B cell (primary cell): ENCODE results near the gene FTCD. TPM values are rescaled to one million over a fixed set of nuclear protein-coding genes. Genes with fewer than 3 reads are reported as not detected.

ENCODE experiments used
- ATAC-seq: fragments of 200-7000 bp; cut with Tn5 transposase; one replicate; pipeline ENCODE4 v1.10.0; 2021; ENCODE audit warnings: low read depth, mild to moderate bottlenecking, moderate number of reproducible peaks, moderate library complexity
- CTCF ChIA-PET: fragments of 350-600 bp; sonication (Branson Sonifier 250); formaldehyde crosslinking; loops from one replicate; lab custom pipeline; 2021; ENCODE audit warnings: antibody characterized with exemption, inconsistent platforms; lab: Charles Lee
- POLR2A ChIA-PET: fragments of 350-600 bp; sonication (Branson Sonifier 250); formaldehyde crosslinking; loops from one replicate; lab custom pipeline; 2021; ENCODE audit warnings: antibody characterized with exemption; lab: Charles Lee
- DNase-seq: peaks from one replicate; pipeline ENCODE4 v3.0.0; 2013
- H2AFZ ChIP-seq: 2 replicates; pipeline ENCODE4 v1.6.1; 2012; ENCODE audit warnings: mild to moderate bottlenecking, low read depth, low read length; ENCODE audit not compliant: insufficient read depth, poor library complexity, severe bottlenecking
- H3K27ac ChIP-seq, 2 donors: 1 replicate in 1 of 2; 2 replicates in 1 of 2; pipeline ENCODE4 v1.5.1; 2012 to 2013; ENCODE audit warnings: low read length in 2 of 2, mild to moderate bottlenecking in 2 of 2, moderate library complexity in 1 of 2
- H3K27me3 ChIP-seq, 4 experiments: fragments of 200-600 bp in 1 of 4; sonication (generic) in 1 of 4; replicated peaks in 1 of 4; 1 replicate in 2 of 4; 2 replicates in 2 of 4; pipeline versions ENCODE4 v1.6.1 to v1.7.0; 2013 to 2016; ENCODE audit warnings: low read length in 3 of 4, mild to moderate bottlenecking in 2 of 4, mixed read lengths in 1 of 4, moderate library complexity in 1 of 4; ENCODE audit not compliant: insufficient read depth in 4 of 4, control insufficient read depth in 3 of 4; ENCODE audit errors: control extremely low read depth in 1 of 4
- H3K36me3 ChIP-seq, 2 experiments: replicated peaks in 1 of 2; 1 replicate in 1 of 2; 2 replicates in 1 of 2; pipeline versions ENCODE4 v1.6.1 to v1.7.1; 2013; ENCODE audit warnings: low read length in 1 of 2; ENCODE audit not compliant: insufficient read depth in 2 of 2, control insufficient read depth in 1 of 2; ENCODE audit errors: control extremely low read depth in 1 of 2, extremely low read depth in 1 of 2
- H3K4me1 ChIP-seq, 2 donors: fragments of 200-600 bp in 1 of 2; sonication (generic) in 1 of 2; 1 replicate in 1 of 2; 2 replicates in 1 of 2; pipeline versions ENCODE4 v1.5.1 to v1.6.1; 2013 to 2017; ENCODE audit warnings: low read length in 2 of 2; ENCODE audit not compliant: control insufficient read depth in 2 of 2, insufficient read depth in 2 of 2
- H3K4me2 ChIP-seq: replicated peaks from 2 replicates; pipeline ENCODE3; 2012; ENCODE audit warnings: mild to moderate bottlenecking, low read depth, low read length; ENCODE audit not compliant: poor library complexity, severe bottlenecking
- H3K4me3 ChIP-seq, 5 experiments: fragments of 200-600 bp in 1 of 5; sonication (generic) in 1 of 5; 1 replicate in 3 of 5; 2 replicates in 2 of 5; pipeline versions ENCODE4 v1.5.1 to v1.7.0; 2011 to 2016; ENCODE audit warnings: low read length in 4 of 5, mild to moderate bottlenecking in 4 of 5, low read depth in 2 of 5, control low read depth in 1 of 5, moderate library complexity in 1 of 5; ENCODE audit not compliant: insufficient read depth in 1 of 5; ENCODE audit errors: control extremely low read depth in 1 of 5, extremely low read depth in 1 of 5
- H3K79me2 ChIP-seq: fragments of 200-600 bp; sonication (generic); one replicate; pipeline ENCODE4 v1.6.0; 2016; ENCODE audit warnings: low read length; ENCODE audit not compliant: control insufficient read depth, insufficient read depth
- H3K9ac ChIP-seq: fragments of 200-600 bp; sonication (generic); 2 replicates; pipeline ENCODE4 v1.6.1; 2017; ENCODE audit warnings: mild to moderate bottlenecking, low read length, moderate library complexity
- H3K9me3 ChIP-seq, 3 donors: one replicate each; pipeline versions ENCODE4 v1.6.1 to v1.7.1; 2013; ENCODE audit warnings: low read length in 2 of 3; ENCODE audit not compliant: control insufficient read depth in 2 of 3, insufficient read depth in 1 of 3; ENCODE audit errors: control extremely low read depth in 1 of 3
- H4K20me1 ChIP-seq: 2 replicates; pipeline ENCODE4 v1.6.0; 2012; ENCODE audit warnings: mild to moderate bottlenecking, low read length; ENCODE audit not compliant: insufficient read depth, control insufficient read depth, poor library complexity, severe bottlenecking
- H3K27ac Mint-ChIP-seq: one replicate; pipeline ENCODE4 v1.8.0; 2021; ENCODE audit warnings: mixed read lengths
- H3K27me3 Mint-ChIP-seq: one replicate; pipeline ENCODE4 v1.8.0; 2021; ENCODE audit warnings: mixed read lengths
- H3K4me1 Mint-ChIP-seq: one replicate; pipeline ENCODE4 v1.8.0; 2021; ENCODE audit warnings: mixed read lengths
- H3K4me3 Mint-ChIP-seq: one replicate; pipeline ENCODE4 v1.8.0; 2021; ENCODE audit warnings: mixed read lengths
- H3K9me3 Mint-ChIP-seq: one replicate; pipeline ENCODE4 v1.8.0; 2022; ENCODE audit warnings: mixed read lengths; ENCODE audit not compliant: insufficient read depth
- CTCF ChIP-seq: fragments of 200-600 bp; IDR thresholded peaks from one replicate; pipeline ENCODE4 v1.8.0; 2022; ENCODE audit warnings: antibody characterized with exemption, mild to moderate bottlenecking
- EZH2 ChIP-seq: IDR thresholded peaks from 2 replicates; pipeline ENCODE4 v1.6.1; 2012; ENCODE audit warnings: borderline replicate concordance, low read depth, mild to moderate bottlenecking, moderate library complexity, low read length; ENCODE audit not compliant: insufficient read depth, poor library complexity, severe bottlenecking
- WGBS: methylation state at CpG from one replicate; pipeline ENCODE4 v1.1.5; 2013; ENCODE audit warnings: missing lambda C conversion rate; ENCODE audit not compliant: insufficient coverage; 5-methylcytosine and 5-hydroxymethylcytosine counted together
- intact Hi-C: fragments of 100-400 bp; cut with micrococcal nuclease; formaldehyde crosslinking; loops from one replicate; pipeline ENCODE4 v1.10.0; 2022
- polyA plus RNA-seq: library from polyadenylated mRNA; depleted of rRNA; stranded (reverse); fragments of >200 nt; gene quantifications from 2 replicates; pipeline ENCODE4 v1.2.3, GENCODE V29; 2012
- total RNA-seq, 2 donors: library from RNA; stranded (reverse); fragments of 120-200 nt in 1 of 2; gene quantifications; 1 replicate in 1 of 2; 2 replicates in 1 of 2; pipeline versions ENCODE4 v1.2.3 to v1.2.4, GENCODE V29; 2013 to 2022

Gene FTCD
- total and polyA plus RNA-seq, 2 donors (not counting 1 experiment from before 2014, with no cell fraction given) = 0.22 to 0.39 TPM

DNA sequence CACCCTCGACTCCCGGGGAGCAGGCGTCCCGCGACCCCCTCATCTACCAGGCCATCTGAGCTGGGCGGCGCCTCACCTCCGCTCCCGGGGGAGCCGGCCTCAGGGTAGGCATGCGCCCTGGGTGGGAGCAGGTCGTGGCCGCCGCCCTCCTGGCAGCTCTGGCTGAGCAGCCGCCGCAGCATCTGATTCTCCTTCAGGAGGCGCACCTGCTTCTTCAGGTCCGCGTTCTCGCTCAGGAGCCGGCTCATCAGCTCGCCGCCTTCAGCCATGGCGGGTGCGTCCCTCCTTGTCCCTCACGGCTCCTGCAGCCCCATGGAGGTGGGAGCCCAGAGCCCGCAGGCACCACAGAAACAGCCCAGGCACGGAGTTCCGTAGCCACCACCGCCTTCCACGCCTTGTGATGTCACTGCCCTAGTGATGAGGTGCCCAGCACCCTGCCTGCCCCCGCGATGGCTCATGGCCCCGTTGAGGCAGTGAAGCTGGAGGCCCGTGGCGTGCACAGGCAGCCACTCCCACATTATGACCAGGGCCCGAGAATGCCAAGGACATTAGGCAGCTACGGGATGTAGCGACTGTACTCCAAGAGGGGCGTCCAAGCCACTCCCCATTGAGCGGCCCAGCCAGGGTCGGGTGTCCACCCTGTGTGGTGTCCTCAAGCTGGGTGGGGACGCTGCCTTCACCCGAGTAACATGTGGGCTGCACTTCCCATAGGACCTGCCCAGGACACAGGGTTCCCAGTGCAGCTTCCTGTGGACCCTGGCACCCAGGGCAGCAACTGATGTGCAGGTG is 27.4 kb upstream of the FTCD start:
- CTCF ChIA-PET = no interaction called here
- peaks cover 3% of the 10 kb centered on the region for H3K79me2 ChIP-seq
- WGBS = 94% methylated on average over 39 of the region's 44 CpGs

More for the DNA sequence above, 27.4 kb upstream of the FTCD start:
- intact Hi-C loops = no loop called here
- Mint-ChIP-seq H3K4me1 (peaks cover 9% of the 10 kb centered on the region), H3K27ac (no peak overlapping the region), H3K27me3 (no peaks in the 10 kb centered on the region), H3K4me3 (peak overlapping the region; percentile 72), H3K9me3 (peaks cover under 1% of the 10 kb centered on the region)
- no peak overlapping the region for H3K4me3 ChIP-seq
- no peak for ATAC-seq
- H2AFZ ChIP-seq = no peak overlapping the region
- no peaks in the 10 kb centered on the region for H4K20me1 ChIP-seq
- no peak overlapping the region for H3K27ac ChIP-seq
- no peaks in the 10 kb centered on the region for H3K27me3 ChIP-seq
- TF ChIP-seq CTCF (no peak), EZH2 (no peak)
- no peak overlapping the region for H3K9ac ChIP-seq
- no peak overlapping the region for H3K4me2 ChIP-seq
- H3K9me3 ChIP-seq = peaks cover 0 to 5% (median 0%) of the 10 kb centered on the region in 3 donors
- peaks cover 0 to 16% of the 10 kb centered on the region in 2 donors for H3K4me1 ChIP-seq
- no peaks in the 10 kb centered on the region for H3K36me3 ChIP-seq
- DNase-seq = peak; percentile 23
- POLR2A ChIA-PET = no interaction called here
